ENCODE measurements around the gene MAGI3. TPM values are rescaled to one million over a fixed set of nuclear protein-coding genes. Genes with fewer than 3 reads are reported as not detected.
"Not testable (repeated sequence)": the region's sequence is repeated elsewhere in the genome, so short reads cannot be mapped to it uniquely, and the experiment has no call there.

Gene MAGI3
- total and polyA plus RNA-seq, 7 donors, result 0.76 to 7.1 (median 2.9) TPM

DNA sequence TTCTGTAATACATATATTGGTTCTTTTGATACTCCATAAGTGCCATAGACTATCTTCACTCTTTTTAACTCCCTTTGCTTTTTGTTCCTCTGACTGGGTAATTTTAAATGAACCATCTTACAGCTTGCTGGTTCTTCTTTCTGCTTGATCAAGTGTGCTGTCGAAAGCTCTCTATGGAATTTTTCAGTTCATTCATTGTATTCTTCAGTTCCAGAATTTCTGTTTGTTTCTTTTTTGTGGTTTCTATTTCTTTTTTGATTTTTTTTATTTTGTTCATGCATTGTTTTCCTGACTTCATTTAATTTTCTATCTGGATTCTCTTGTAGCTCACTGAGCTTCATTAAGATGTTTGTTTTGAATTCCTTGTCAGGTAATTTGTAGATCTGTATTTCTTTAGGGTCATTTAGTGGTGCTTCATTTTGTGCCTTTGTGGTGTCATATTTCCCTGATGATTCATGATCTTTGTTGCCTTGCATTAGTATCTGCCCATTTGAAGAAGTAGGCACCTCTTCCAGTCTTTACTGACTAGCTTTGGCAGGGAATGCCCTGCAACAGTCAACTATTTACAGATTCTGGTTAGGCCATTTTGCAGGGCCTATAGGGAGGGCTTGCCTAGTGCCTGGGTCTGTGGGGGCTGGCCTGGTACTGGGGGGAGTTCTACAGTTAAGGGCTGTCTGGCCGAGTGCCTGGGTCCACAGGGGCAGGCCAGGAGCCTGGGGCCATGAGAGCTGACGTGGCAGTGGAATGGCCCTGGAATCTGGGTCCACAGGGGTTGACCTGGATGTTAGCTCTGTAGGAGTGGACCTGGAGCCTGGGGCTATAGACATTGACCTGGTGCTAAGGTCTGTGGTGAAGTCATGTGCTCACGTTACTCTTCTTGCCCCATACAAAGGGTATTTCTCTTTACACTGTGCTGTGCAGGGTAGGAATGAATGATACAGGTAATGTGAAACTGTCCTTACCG, 89.7 kb downstream of the MAGI3 start:
- H3K4me3 ChIP-seq, result no peak overlapping the region
- intact Hi-C loops (cut with DNase I), result no loop called here
- H3K9me3 ChIP-seq, result peaks cover 32% of the 10 kb centered on the region
- 94 to 99% (median 97%) methylated on average over 5 of the region's 5 CpGs for WGBS, 3 donors
- H3K27ac ChIP-seq, result no peak overlapping the region
- no peaks in the 10 kb centered on the region for H3K4me1 ChIP-seq
- ATAC-seq (no peak), DNase-seq (no peak)
- TF ChIP-seq, protein P1, sequence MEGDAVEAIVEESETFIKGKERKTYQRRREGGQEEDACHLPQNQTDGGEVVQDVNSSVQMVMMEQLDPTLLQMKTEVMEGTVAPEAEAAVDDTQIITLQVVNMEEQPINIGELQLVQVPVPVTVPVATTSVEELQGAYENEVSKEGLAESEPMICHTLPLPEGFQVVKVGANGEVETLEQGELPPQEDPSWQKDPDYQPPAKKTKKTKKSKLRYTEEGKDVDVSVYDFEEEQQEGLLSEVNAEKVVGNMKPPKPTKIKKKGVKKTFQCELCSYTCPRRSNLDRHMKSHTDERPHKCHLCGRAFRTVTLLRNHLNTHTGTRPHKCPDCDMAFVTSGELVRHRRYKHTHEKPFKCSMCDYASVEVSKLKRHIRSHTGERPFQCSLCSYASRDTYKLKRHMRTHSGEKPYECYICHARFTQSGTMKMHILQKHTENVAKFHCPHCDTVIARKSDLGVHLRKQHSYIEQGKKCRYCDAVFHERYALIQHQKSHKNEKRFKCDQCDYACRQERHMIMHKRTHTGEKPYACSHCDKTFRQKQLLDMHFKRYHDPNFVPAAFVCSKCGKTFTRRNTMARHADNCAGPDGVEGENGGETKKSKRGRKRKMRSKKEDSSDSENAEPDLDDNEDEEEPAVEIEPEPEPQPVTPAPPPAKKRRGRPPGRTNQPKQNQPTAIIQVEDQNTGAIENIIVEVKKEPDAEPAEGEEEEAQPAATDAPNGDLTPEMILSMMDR (IDR thresholded peaks at IDR 0.05), result no peak
- H3K36me3 ChIP-seq (ENCODE audit: insufficient read depth in 1 of 2, low read depth in 1 of 2), result no peaks in the 10 kb centered on the region
- H3K27me3 ChIP-seq (ENCODE audit: insufficient read depth in 3 of 3, low read length in 2 of 3), result no peaks in the 10 kb centered on the region

DNA sequence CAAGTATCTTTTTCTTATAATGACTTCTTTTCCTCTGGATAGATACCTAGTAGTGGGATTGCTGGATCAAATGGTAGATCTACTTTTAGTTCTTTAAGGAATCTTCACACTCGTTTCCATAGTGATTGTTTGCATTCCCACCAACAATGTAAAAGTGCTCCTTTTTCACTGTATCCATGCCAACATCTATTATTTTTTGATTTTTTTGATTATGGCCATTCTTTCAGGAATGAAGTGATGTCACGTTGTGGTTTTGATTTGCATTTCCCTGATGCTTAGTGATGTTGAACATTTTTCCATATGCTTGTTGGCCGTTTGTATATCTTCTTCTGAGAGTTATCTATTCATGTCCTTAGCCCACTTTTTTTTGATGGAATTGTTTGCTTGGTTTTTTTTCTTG, 94.8 kb downstream of the MAGI3 start:
- WGBS, 3 donors, result 77 to 87% (median 84%) methylated on average over 3 of the region's 3 CpGs
- intact Hi-C loops (cut with DNase I); H3K27ac ChIP-seq; ATAC-seq; DNase-seq; H3K4me1 ChIP-seq; H3K27me3 ChIP-seq (ENCODE audit: insufficient read depth in 3 of 3, low read length in 2 of 3); H3K36me3 ChIP-seq (ENCODE audit: insufficient read depth in 1 of 2, low read depth in 1 of 2); H3K4me3 ChIP-seq: not testable (repeated sequence)
- H3K9me3 ChIP-seq, result peaks cover 27% of the 10 kb centered on the region

DNA sequence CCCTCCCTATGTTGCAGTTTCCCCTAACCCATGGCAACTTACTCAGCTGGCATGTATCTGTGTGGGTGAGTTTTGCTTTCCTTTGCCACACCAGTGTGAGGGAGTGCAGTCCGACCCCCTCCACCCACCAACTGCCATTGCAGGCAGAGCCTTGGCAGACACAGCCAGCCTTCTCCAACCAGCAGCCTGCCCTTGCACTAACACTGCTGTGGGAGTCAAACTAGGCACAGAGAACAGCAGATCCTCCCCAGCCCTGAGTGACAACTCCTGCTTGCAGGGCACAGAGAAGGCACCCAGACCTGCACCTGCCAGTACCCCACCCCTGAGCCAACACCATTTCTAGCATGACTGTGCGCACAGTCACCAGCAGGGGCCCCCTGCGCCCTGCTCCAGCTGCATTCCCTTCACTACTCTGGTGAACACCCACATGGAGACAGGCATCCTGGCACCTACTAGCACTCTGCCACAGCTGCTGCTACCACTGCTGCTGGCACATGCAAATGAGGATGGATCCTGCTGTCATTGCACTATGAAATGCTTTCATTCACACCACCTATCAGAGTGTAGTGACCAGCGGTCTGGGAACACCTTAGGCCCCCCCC, 98.4 kb downstream of the MAGI3 start:
- Histone ChIP-seq H3K4me3 (no peak overlapping the region), H3K36me3 (ENCODE audit: insufficient read depth in 1 of 2, low read depth in 1 of 2) (no peaks in the 10 kb centered on the region), H3K27me3 (ENCODE audit: insufficient read depth in 3 of 3, low read length in 2 of 3) (no peaks in the 10 kb centered on the region), H3K27ac (no peak overlapping the region), H3K4me1 (no peaks in the 10 kb centered on the region), H3K9me3 (peaks cover 29% of the 10 kb centered on the region)
- ATAC-seq (no peak), DNase-seq (no peak)
- TF ChIP-seq, protein P1 (IDR thresholded peaks at IDR 0.05), result no peak
- intact Hi-C loops (cut with DNase I), result no loop called here
- WGBS, 3 donors, result 85 to 89% (median 87%) methylated on average over 3 to 4 of the region's 4 CpGs

DNA sequence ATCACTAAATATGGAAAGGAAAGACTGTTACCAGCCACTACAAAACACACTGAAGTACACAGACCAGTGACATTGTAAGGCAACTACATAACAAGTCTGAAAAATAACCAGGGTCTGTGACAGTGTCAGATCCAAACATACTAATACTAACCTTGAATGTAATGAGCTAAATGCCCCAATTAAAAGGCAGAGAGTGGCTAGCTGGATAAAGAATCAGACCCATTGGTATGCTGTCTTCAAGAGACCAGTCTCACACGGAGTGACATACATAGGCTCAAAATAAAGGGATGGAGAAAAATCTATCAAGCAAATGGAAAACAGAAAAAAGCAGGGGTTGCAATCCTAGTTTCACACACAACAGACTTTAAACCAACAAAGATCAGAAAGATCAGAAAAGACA, 100.1 kb downstream of the MAGI3 start:
- TF ChIP-seq, protein P1 (IDR thresholded peaks at IDR 0.05), result no peak
- no peak for ATAC-seq
- no peak overlapping the region for H3K4me3 ChIP-seq
- no peak overlapping the region for H3K27ac ChIP-seq
- H3K27me3 ChIP-seq (ENCODE audit: insufficient read depth in 3 of 3, low read length in 2 of 3), result no peaks in the 10 kb centered on the region
- no peaks in the 10 kb centered on the region for H3K36me3 ChIP-seq (ENCODE audit: insufficient read depth in 1 of 2, low read depth in 1 of 2)
- H3K9me3 ChIP-seq, result peaks cover 35% of the 10 kb centered on the region
- 96 to 100% (median 98%) methylated on average over 1 of the region's 1 CpG for WGBS, 3 donors
- intact Hi-C loops (cut with DNase I), result no loop called here
- H3K4me1 ChIP-seq, result no peaks in the 10 kb centered on the region
- DNase-seq, result no peak

DNA sequence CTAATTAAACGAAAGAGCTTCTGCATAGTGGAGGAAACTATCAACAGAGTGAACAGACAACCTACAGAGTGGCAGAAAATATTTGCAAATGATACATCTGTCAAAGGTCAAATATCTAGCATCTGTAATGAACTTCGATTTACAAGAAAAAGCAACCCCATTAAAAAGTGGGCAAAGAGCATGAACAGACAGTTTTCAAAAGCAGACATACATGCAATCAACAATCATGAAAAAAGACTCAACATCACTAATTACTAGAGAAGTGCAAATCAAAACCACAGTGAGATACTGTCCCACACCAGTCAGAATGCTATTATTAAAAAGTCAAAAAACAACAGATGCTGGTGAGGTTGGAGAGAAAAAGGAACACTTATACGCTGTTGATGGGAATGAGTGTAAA, 103.2 kb downstream of the MAGI3 start:
- DNase-seq (no peak), ATAC-seq (no peak)
- no peaks in the 10 kb centered on the region for H3K4me1 ChIP-seq
- TF ChIP-seq, protein P1 (IDR thresholded peaks at IDR 0.05), result no peak
- H3K4me3 ChIP-seq, result no peak overlapping the region
- 96 to 98% (median 97%) methylated on average over 3 of the region's 3 CpGs for WGBS, 3 donors
- intact Hi-C loops (cut with DNase I), result no loop called here
- no peaks in the 10 kb centered on the region for H3K36me3 ChIP-seq (ENCODE audit: insufficient read depth in 1 of 2, low read depth in 1 of 2)
- H3K27ac ChIP-seq, result no peak overlapping the region
- no peaks in the 10 kb centered on the region for H3K27me3 ChIP-seq (ENCODE audit: insufficient read depth in 3 of 3, low read length in 2 of 3)
- peaks cover 26% of the 10 kb centered on the region for H3K9me3 ChIP-seq
